NOMO-1 treated with dmso at 0.1 percent for 144 hours (cell line): ENCODE data around the gene ADAM12.

ENCODE experiments used
- DNase-seq: peaks from one replicate; lab custom pipeline; 2025; ENCODE audit not compliant: unreplicated experiment; lab: John Stamatoyannopoulos, UW

The ADAM12 gene

GRCh38 chr10:126041117-126041516, 347.2 kb downstream of the ADAM12 start:
- DNase-seq, result no peak

GRCh38 chr10:126037946-126038345, 350.3 kb downstream of the ADAM12 start:
- no peak for DNase-seq

DNA sequence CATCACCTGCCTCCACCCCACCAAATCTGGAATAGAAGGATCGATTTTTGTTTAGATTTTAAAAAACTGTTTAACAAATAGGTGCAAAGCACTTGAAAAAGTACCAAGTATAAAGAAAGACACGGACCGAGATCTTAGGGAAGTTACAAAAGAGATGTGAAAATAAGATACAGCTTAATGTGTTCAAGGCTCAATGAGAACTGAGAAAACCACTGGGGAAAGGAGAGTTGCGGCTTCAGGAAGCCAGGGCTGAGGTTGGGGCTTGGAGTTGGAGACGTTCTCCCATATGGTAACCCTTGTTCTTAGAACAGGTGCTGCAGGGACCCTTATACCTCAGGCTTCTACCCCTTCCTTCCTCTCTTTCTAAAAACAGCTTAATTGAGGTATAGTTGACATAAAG, 351.8 kb downstream of the ADAM12 start:
- DNase-seq, result no peak

DNA sequence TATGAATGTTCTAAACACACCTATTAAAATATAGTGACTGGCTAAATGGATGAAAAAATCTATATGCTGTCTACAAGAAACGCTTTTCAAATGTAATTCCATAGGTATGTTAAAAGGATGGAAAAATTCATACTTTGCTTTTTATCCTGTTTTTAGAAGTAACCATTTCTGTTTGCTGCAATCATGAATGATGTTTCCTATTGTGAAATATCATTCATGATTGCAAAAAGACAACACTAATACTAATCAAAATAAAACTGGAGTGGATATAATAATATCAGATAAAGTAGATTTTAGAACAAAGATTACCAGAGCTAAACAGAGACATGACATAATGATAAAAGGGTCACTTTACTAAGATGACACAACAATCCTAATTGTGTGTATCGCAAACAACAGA, 353.7 kb downstream of the ADAM12 start:
- DNase-seq, result no peak

- no peak for DNase-seq
Measured at GRCh38 chr10:126029999-126030398, 358.3 kb downstream of the ADAM12 start.

DNA sequence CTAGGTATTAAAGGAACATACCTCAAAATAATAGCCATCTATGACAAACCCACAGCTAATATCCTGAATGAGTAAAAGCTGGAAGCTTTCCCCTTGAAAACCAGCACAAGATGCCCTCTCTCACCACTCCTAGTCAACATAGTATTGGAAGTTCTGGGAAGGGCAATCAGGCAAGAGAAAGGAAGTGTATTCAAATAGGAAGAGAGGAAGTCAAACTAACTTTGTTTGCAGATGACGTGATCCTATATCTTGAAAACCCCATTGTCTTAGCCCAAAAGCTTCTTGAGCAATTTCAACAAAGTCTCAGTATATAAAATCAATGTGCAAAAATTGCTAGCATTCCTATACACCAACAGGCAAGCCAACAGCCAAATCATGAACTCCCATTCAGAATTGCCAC, 360.6 kb downstream of the ADAM12 start:
- no peak for DNase-seq

DNA sequence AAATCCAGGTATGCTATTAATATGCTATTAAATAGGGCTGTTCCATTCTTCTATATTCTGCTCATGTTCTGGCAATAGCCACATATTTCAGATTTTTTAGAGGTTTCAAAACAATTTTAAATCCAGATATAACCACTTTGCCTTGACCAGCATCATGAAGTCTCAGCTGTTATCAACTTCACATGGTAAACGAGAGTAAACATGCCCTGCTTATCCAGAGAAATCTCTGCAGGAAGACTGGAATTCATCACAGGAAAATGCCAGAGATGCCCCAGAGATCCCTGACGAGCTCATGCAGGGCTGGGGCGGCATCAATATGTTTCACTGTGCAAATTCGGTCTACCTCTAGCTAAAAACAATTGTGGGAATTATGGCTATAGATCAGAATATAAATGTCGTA, 365.4 kb downstream of the ADAM12 start:
- no peak for DNase-seq

DNA sequence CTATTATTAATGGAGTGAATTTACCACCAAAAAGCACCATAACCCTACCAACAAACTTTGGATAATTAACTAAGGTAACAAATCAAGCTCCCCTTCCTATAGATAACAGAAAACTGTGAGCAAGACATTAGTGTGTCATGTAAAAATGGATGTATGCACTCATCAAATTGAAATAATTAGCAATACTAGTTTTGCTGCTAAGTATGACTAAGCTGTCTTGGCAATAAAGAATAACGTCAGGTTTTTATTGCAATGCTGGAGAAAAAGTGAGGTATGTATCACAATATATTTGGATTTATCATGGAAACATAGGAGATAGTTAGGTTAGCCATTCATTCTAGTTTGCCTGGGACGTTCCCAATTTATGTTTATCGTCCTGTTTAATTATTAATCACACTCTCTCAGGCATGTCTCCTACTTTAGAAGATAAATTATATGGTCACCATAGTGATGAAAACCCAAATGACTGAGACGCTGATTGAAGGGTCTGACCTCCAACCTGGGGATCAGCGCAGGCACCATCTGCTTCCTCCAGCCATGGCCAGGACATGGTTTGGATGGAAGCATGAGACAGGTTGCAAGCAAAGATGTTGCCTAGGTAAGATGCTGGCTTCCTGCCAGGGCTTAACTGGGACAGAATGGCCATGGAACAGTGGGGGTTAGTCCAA, 366.3 kb downstream of the ADAM12 start:
- no peak for DNase-seq

DNA sequence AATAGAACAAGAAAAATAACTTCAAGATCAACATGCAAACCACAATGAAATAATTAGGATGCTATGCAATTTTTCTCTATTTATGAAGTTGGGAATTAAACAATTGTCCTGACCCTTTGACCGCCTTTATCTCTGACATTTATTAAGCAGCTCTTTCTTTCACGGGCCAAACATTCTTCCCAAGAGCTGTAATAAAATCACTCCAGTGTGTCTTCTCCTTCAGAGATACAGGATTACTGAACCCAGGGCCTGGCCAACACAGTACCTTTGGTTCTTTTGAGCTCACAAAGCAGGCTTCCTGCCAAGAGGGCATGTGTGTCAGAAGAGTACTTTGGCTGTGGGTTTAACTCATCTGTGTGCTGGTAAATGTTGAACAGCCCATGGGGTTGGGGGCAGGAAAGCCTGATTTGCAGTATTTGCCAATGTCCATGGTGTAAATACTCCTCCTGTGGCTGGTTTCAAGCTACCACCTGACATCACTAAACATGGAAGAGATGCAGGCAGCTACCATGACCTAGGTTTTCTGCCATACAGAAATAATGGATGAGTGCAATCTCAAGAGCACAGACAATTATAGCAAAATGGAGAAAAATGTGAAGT, 370.2 kb downstream of the ADAM12 start:
- no peak for DNase-seq

GRCh38 chr10:126016882-126017281, 371.4 kb downstream of the ADAM12 start:
- DNase-seq, result no peak

GRCh38 chr10:126016156-126016805, 372.0 kb downstream of the ADAM12 start:
- no peak for DNase-seq

DNA sequence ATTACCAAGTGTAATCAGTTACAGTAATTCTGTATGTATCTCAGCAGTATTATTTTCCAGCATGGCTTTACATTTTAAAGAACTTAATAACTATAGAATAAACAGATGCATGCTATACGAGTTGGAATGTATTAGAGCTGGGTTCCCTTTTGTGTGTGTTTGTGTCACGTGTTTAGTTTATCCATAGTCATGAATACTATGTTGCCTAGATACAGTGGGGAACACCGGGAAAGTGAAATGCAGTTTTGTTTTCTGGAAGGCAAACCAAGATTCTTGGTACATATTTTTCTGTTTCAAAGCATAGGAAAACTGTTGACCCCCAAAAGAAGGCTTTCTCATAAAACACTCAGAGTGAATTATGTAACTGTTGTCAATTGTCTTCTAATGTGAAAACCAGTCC, 372.9 kb downstream of the ADAM12 start:
- DNase-seq, result no peak

DNA sequence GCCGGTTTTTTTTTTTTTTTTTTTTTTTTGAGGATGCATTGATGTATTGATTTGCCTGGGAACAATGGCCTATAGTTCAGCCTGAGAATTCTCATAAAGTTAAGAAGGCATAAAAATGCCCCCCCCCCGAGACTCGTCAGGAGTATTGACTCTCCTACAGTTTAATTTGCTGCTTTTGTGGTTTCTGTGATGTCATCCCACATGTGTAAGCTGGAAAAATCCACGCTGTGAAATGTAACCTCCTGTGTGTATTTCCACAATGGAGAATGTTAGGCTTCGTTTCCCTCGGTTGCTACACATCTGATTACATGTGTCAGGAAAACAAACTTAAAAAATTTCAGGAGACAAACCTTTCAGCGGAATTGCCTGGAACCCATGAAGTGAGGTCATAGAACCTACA, 374.0 kb downstream of the ADAM12 start:
- DNase-seq, result no peak

DNA sequence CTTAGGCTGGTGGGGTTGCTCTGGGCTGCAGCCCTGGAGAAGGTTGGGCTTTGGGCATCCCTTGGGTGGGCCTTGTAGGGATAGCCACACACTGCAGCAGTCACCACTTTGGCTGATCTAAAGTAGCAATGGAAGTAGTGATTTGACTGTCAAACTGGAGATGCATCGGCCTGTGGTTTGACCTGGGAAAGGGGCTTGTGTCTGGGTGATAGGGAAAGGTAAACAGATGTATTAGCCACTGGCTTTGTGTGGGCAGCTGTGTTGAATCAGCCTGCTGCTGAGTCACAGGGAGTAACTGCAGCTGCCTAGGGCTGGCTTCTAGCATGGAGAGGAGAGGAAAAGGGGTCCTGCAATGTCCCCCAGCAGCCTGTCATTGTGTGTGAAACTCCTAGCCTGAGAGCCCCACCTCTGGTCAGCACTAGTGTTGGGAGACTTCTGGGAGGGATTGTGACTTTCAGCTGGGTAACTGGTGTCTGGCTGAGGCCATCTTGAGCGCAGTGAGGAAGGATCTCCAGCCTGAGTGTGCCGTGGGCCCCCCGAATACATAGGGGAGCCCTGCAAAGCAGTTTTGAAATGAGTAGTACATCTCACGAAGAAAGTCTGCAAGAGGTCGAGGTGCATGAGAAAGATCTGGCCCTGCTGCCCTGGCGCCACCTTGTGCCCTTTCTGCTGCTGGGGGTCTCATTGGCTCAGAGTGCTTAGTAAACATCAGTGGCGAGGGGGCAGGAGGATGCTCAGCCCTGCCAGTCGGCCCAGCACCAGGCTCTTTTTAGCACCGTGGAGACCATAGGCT, 374.6 kb downstream of the ADAM12 start:
- DNase-seq, result no peak

- no peak for DNase-seq
Measured at GRCh38 chr10:126012485-126012884, 375.8 kb downstream of the ADAM12 start.

DNA sequence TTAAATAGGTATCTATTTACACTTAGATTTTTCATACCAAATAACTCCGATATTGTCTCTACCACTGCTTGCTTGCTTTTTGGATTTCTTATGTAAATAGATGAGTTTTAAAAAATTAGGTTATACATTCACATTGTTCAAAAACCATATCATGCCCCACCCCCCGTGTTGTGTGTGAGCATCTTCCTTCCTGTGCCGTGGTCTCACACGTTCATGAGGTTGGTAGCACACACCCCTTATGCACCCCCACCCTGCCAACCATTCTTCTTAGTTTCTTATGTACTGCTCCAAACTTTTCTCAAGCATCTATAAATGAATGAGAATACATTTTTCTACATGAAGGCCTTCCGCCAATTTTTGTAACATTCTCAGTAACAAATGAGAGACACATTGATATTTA, 376.3 kb downstream of the ADAM12 start:
- DNase-seq, result no peak

- DNase-seq, result no peak
Measured at GRCh38 chr10:126009650-126010049, 378.6 kb downstream of the ADAM12 start.

GRCh38 chr10:126006906-126007305, 381.4 kb downstream of the ADAM12 start:
- DNase-seq, result no peak

DNA sequence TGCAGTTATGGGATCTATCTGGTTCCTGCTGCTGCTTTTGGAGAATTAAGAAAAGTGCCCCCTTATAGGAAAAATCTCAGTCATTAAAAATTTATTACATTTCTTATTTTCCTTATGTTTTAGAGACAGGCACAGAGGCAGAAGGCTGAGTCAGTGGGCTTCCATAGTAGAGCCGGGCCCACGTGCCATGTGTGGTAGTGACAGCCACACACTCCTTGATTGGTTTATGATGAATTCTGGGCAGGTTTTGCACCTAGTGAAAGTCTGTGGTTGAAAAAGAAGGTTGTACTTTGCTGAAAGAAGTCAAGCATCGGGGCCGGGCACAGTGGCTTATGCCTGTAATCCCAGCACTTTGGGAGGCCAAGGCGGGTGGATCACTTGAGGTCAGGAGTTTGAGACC, 382.0 kb downstream of the ADAM12 start:
- no peak for DNase-seq

DNA sequence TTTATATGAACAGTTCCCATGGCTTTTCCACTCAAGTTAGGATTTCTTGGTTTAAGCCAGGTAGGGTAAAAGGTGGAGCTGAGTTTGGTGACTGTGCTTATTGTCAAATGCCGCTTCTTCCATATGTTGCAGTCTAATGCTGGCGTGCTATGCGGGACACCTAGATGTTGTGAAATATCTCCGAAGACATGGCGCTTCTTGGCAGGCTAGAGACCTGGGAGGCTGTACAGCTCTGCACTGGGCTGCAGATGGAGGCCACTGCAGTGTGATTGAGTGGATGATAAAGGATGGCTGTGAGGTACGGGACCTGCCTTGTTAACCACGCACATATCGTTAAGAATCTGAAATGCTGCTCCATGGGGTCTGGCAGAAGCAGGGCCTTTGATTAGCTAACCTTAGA, 383.5 kb downstream of the ADAM12 start:
- DNase-seq, result no peak

DNA sequence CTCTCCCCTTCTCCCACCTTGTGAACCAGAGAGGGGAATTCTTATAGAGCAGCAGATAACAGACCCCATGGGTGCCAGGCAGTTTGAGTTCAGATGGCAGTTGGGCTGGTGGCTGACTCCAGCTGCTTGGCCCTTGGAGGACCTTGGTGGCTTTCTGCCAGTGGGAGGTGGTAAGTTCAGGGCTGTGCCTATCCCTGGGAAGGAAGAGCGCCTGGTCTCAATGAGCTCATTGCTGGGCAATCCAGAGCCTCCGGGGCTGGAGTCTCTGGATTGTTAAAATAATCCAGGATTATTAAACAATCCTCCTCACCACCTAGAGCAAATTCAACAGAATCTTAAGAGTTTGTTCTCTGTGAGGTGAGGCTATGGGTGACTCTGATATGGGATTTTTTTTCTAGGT, 386.7 kb downstream of the ADAM12 start:
- DNase-seq, result no peak

DNA sequence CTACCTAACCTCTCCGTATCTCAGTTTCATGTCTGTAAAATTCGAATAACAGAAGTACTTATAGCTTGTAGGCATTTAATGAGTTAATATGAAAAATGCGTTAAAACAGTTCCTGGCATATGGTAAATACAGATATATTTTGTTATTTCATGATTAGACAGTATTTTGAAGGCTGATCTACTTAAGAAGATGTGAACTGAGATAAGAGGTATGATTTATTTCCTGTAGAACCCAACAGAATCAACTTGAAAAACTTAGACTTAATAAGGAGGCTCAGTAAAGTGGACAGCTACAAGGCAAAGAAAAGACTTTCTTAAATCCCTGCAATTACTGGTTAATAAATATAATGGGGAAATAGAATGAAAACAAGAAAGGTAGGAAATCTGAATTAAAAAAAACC, 388.6 kb downstream of the ADAM12 start:
- no peak for DNase-seq
